Activated CD4-positive, alpha-beta T cell treated with anti-CD3 and anti-CD28 coated beads, Interleukin-2, amount 50 U/mL, for 1 hour (primary cell): ENCODE results near the gene GRAMD2B.
"Not testable (repeated sequence)": the region's sequence is repeated elsewhere in the genome, so short reads cannot be mapped to it uniquely, and the experiment has no call there.

Source experiments
- DNase-seq: peaks from one replicate; pipeline ENCODE4 v3.0.0-alpha.2; 2020

The GRAMD2B gene

GRCh38 chr5:126422994-126423788 is at the start of gene GRAMD2B:
GRAMD2B (plus strand) TSS chr5:126423409; CDS start chr5:126423607, 198 bp downstream.
- DNase-seq, result peak; percentile 52

- DNase-seq, result no peak
Observed at GRCh38 chr5:126374109-126374416, 49.1 kb upstream of the GRAMD2B start.

GRCh38 chr5:126376443-126376842 is 46.8 kb upstream of the GRAMD2B start:
- no peak for DNase-seq

DNA sequence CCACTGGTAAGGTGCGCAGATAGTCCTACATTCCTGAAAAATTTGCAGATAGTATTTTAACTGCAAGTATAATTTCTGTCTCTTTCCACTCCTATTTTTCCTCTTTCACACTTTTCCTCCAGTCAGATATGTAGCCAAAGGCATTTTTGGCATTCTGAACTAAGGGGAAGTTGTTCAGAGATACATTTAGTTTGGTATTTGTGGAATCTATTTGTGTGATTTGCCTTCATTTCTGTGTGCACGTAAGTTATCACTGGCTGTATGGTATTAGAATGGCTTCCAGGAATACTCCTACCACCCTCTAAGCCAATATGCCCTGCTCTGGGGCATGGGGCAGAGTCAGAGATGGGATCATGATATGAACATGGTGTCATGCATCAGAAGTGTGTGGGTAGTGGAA is 45.8 kb upstream of the GRAMD2B start:
- DNase-seq, result no peak

GRCh38 chr5:126380316-126380715 is 42.9 kb upstream of the GRAMD2B start:
- not testable (repeated sequence) for DNase-seq

GRCh38 chr5:126383246-126383645 is 40.0 kb upstream of the GRAMD2B start:
- no peak for DNase-seq

- no peak for DNase-seq
Observed at GRCh38 chr5:126383776-126384175, 39.4 kb upstream of the GRAMD2B start.

DNA sequence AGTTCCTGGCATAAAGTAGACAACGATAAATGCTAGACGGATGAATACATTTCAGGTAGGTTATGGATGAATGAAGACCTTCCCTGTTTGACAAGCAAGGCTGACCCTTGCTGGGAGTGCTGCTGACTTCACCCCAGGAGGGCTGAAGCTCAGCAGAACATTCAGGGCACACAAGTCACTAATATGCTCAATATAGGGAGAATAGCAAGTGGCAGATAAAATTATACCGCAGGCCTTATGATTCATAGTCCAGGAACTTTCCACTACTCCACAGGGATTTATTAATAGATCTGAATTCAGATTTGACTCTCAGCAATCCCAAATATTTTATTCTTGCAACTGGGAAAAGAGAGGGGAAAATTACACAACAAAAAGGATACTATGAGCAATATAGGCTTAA is 38.2 kb upstream of the GRAMD2B start:
- DNase-seq, result no peak

- DNase-seq, result no peak
Observed at GRCh38 chr5:126385524-126386502, 37.4 kb upstream of the GRAMD2B start.

GRCh38 chr5:126389179-126389578 is 34.0 kb upstream of the GRAMD2B start:
- no peak for DNase-seq

- DNase-seq, result no peak
Observed at GRCh38 chr5:126390051-126390450, 33.2 kb upstream of the GRAMD2B start.

GRCh38 chr5:126391386-126391785 is 31.8 kb upstream of the GRAMD2B start:
- no peak for DNase-seq

DNA sequence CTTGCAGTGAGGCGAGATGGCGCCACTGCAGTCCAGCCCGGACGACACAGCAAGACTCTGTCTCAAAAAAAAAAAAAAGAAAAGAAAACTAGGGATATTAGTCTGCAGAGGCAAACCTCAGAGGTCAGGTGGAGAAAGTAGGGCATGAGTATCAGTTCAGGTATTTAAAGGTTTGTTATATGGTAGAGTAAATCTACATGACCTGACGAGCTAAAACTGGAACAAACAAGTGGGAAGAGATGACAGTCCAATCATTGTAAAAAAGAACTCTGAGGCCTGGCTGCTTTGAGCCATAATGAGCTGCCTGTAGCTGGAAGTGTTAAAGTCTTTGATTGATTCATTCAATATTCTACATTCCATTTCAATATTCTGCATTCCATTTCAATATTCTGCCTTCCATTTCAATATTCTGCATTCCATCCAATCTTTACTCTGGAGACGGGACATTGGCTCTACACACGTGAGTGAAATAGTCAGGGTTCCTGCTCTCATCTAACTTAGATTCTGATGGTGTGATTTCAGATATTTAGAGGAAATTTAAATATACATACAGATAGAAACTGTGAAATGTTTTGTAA is 28.9 kb upstream of the GRAMD2B start:
- DNase-seq, result no peak

GRCh38 chr5:126395198-126395597 is 28.0 kb upstream of the GRAMD2B start:
- no peak for DNase-seq

DNA sequence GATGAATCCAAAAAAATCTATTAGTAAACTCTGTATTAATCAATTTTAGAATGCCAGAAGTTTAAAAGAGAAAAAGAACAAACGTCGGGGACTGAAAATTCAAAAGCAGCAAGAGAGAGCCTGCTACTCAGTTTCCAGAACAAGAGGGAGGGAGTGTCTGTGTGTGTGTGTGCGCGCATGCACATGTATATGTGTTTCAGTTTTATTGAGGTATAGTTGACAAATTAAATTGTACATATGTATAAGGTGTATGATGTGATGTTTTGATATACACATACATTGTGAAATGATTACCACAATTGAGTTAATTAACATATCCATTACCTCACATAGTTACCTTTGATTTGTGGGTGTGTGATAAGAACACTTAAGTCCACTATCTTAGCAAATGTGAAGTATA is 27.6 kb upstream of the GRAMD2B start:
- DNase-seq, result no peak

DNA sequence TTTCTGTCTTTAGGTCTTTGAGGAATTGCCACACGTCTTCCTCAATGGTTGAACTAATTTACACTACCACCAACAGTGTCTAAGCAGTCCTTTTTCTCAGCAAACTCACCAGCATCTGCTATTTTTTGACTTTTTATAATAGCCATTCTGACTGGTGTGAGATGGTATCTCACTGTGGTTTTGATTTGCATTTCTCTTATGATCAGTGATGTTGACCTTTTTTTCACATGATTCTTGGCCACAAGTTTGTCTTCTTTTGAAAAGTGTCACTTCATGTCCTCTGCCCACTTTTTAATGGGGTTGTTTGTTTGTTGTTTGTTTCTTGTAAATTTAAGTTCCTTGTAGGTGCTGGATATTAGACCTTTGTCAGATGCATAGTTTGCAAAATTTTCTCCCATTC is 26.5 kb upstream of the GRAMD2B start:
- DNase-seq, result not testable (repeated sequence)

DNA sequence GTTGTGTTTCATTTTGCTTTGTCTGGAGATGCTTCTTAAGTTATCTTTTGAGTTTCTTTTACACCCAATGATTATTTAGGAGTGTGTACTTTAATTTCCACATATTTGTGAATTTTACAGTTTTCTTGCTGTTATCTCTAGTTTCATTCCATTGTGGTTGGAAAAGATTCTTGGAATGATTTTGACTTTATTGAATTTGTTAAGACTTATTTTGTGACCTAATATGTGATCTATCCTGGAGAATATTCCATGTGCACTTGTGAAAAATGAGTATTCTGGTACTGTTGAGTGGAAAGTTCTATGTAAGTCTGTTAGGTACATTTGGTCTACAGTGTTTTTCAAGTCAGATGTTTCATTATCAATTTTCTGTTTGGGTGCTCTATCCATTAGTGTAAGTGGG is 24.4 kb upstream of the GRAMD2B start:
- no peak for DNase-seq

GRCh38 chr5:126400621-126401251 is 22.5 kb upstream of the GRAMD2B start:
- no peak for DNase-seq

- DNase-seq, result no peak
Observed at GRCh38 chr5:126402621-126403555, 20.3 kb upstream of the GRAMD2B start.

- no peak for DNase-seq
Observed at GRCh38 chr5:126403876-126404275, 19.3 kb upstream of the GRAMD2B start.

DNA sequence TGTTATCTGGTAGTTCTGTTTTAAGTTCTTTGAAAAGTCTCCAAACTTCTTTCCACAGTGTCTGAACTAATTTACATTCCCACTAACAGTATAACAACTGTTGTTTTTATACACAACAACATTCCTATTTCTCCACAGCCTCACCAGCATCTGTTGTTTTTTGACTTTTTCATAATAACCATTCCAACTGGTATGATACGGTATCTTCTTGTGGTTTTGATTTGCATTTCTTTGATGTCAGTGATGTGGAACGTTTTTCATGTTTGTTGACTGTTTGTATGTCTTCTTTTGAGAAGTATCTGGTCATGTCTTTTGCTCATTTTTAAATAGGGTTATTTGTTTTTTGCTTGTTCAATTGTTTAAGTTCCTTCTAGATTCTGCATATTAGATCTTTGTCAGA is 12.6 kb upstream of the GRAMD2B start:
- no peak for DNase-seq

DNA sequence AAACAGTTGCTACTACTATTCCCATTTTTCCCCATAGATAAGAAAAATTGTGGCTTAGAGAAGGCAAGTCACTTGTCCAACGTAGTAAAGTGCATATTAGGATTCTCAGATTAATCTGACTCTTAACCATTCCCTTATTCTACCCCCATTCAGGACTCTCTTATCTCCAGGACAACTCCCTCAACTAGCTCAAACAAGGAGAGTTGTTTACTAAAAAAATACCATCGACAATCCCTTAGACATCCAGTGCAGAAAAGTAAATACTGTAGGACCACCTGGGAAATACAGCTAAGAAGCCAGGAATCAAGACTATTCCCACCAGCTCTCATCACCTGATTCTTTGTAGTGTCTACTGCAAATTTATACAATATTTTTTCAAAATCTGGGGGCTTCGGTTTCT is 9.4 kb upstream of the GRAMD2B start:
- no peak for DNase-seq
